ENCODE results near the gene CEMP1.
"Not testable (repeated sequence)": the region's sequence is repeated elsewhere in the genome, so short reads cannot be mapped to it uniquely, and the experiment has no call there.

GRCh38 chr16:2554709-2555425 is 23.7 kb upstream of the CEMP1 start:
- not testable (repeated sequence) for TF ChIP-seq CTCF (IDR thresholded peaks at IDR 0.05); EZH2 (IDR thresholded peaks at IDR 0.05; ENCODE audit: borderline replicate concordance, insufficient read depth, low read depth, low read length, poor library complexity, severe bottlenecking)
